Esophagus squamous epithelium (tissue), 5 donors: Measurements from ENCODE around the gene RAD9A. TPM values are rescaled to one million over a fixed set of nuclear protein-coding genes. Genes with fewer than 3 reads are reported as not detected.
A peak's percentile ranks its signal among the peaks of the same experiment; 100 is the strongest.

Source experiments
- DNase-seq: peaks from one replicate; lab custom pipeline; 2025; lab: John Stamatoyannopoulos, UW
- H3K27ac ChIP-seq, 4 donors: fragments of 200-600 bp; sonication (generic); one replicate each; pipeline ENCODE4 v1.5.1; 2016 to 2019; ENCODE audit warnings: mild to moderate bottlenecking in 1 of 4
- H3K27me3 ChIP-seq, 4 donors: fragments of 200-600 bp; sonication (generic); 1 replicate in 3 of 4; 2 replicates in 1 of 4; pipeline versions ENCODE4 v1.5.1 to v1.6.0; 2017 to 2021; ENCODE audit warnings: antibody characterized with exemption in 1 of 4
- H3K36me3 ChIP-seq, 3 donors: fragments of 200-600 bp; sonication (generic); one replicate each; pipeline ENCODE4 v1.5.1; 2016 to 2019
- H3K4me1 ChIP-seq, 3 donors: fragments of 200-600 bp; sonication (generic); one replicate each; pipeline ENCODE4 v1.5.1; 2017 to 2019
- H3K4me3 ChIP-seq, 4 donors: fragments of 200-600 bp; sonication (generic); 1 replicate in 3 of 4; 2 replicates in 1 of 4; pipeline ENCODE4 v1.5.1; 2016 to 2019; ENCODE audit warnings: mild to moderate bottlenecking in 2 of 4, moderate library complexity in 1 of 4
- H3K9me3 ChIP-seq, 3 donors: fragments of 200-600 bp; sonication (generic); one replicate each; pipeline ENCODE4 v1.5.1; 2016 to 2019
- CTCF ChIP-seq, 6 experiments: fragments of 450-650 bp in 4 of 6; fragments of 200-600 bp in 2 of 6; sonication (generic) in 2 of 6; IDR thresholded peaks; one replicate each; pipeline ENCODE4 v1.5.1; 2016 to 2019; ENCODE audit warnings: antibody characterized with exemption in 6 of 6, mild to moderate bottlenecking in 4 of 6, moderate library complexity in 4 of 6
- POLR2A ChIP-seq, 4 donors: fragments of 450-650 bp; IDR thresholded peaks; one replicate each; pipeline ENCODE4 v1.6.1; 2017; ENCODE audit warnings: antibody characterized with exemption in 4 of 4, mild to moderate bottlenecking in 4 of 4, moderate library complexity in 3 of 4
- WGBS, 2 donors: methylation state at CpG; one replicate each; pipeline ENCODE4 v1.1.5; 2018; 5-methylcytosine and 5-hydroxymethylcytosine counted together
- intact Hi-C: fragments of 100-400 bp; cut with DNase I; formaldehyde crosslinking; loops from one replicate; pipeline ENCODE4 v1.15.0; 2022
- total RNA-seq, 4 donors: library from RNA; depleted of rRNA; stranded (reverse); fragments of >200 nt; gene quantifications; one replicate each; pipeline ENCODE4 v1.1.0, GENCODE V29; 2016
- donor health status: DM: yes; HTN: yes; CAD: no.

RAD9A gene
- total RNA-seq, 4 donors from 2014 or later, result 10.6 to 18.3 (median 12.7) TPM

GRCh38 chr11:67405196-67405567 lies 13.4 kb downstream of the RAD9A start:
- Histone ChIP-seq H3K27ac (peak overlapping the region in 2 of 4 donors; percentile 34 to 53), H3K27me3 (peaks cover 0 to 57% (median 0%) of the 10 kb centered on the region in 4 donors)

DNA sequence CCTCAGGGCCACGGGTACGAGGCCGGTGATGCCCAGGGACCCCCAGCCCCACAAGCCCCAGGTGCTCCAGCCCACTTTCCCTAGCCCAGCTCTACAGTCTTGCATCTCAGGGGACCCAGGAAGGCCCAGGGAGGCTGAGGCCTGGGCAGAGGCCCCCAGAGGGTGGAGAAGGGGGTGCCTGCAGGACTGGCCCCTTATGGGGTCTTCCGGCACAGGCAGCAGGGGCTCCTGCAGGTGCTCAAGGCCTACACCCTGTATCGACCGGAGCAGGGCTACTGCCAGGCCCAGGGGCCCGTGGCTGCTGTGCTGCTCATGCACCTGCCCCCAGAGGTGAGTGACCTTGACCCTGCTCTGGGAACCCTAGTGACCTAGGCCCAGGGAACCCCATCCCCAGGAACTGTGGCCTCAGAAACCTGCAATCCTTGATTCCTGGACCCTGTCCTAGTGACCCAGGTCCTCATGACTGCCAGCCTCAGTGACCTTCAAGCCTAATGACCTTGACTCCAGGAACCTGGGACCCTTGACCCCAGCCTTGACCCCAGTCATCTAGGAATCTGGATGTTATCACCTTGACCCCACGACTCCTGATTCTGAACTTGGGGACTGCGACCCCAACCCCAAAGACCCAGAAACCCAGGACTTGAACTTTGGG lies 14.0 kb downstream of the RAD9A start:
- H3K4me1 ChIP-seq, result peaks cover 9 to 73% (median 13%) of the 10 kb centered on the region in 3 donors
- intact Hi-C loops, result no loop called here
- 80 to 81% methylated on average over 2 of the region's 9 CpGs for WGBS, 2 donors
- peak overlapping the region in 2 of 4 donors; percentile 34 to 53 for H3K27ac ChIP-seq
- H3K36me3 ChIP-seq, result no peaks in the 10 kb centered on the region
- no peaks in the 10 kb centered on the region for H3K9me3 ChIP-seq
- peak overlapping the region in 1 of 4 donors; percentile 40 for H3K4me3 ChIP-seq
- DNase-seq, result no peak
- no peak for TF ChIP-seq CTCF (IDR thresholded peaks at IDR 0.05)
- TF ChIP-seq POLR2A (IDR thresholded peaks at IDR 0.05), result no peak
- H3K27me3 ChIP-seq, result peaks cover 0 to 64% (median 0%) of the 10 kb centered on the region in 4 donors

More at GRCh38 chr11:67405196-67405567, 13.4 kb downstream of the RAD9A start:
- WGBS, 2 donors, result 75% methylated on average over 1 of the region's 6 CpGs; no CpG with 5 or more reads in 1 of the 2 donors
- Histone ChIP-seq H3K4me3 (peak overlapping the region in 3 of 4 donors; percentile 7 to 55 (median 40)), H3K9me3 (no peaks in the 10 kb centered on the region), H3K4me1 (peaks cover 15 to 79% (median 19%) of the 10 kb centered on the region in 3 donors), H3K36me3 (peaks cover 0 to 6% (median 3%) of the 10 kb centered on the region in 3 donors)
- intact Hi-C loops, result no loop called here
- no peak for DNase-seq
- TF ChIP-seq CTCF (IDR thresholded peaks at IDR 0.05) (no peak), POLR2A (IDR thresholded peaks at IDR 0.05) (no peak)

DNA sequence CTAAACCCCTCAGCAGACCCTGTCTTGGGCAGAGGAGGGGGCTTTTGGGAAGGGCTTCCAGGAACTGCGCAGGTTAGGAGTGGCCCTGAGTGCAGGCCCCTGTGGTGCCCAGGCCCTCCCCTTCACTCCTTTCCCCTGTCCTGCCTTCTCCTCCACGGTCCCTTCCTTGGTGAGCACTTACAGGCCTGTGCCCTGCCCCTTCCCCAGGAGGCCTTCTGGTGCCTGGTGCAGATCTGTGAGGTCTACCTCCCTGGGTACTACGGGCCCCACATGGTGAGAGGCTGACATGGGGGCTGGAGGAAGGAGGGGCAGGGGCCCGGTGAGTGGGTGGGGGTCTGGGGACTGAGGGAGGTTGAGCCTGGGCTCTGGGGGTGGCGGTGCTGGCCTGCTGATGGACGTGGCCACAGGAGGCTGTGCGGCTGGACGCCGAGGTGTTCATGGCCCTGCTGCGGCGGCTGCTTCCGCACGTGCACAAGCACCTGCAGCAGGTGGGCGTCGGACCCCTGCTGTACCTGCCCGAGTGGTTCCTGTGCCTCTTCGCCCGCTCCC lies 14.7 kb downstream of the RAD9A start:
- TF ChIP-seq POLR2A (IDR thresholded peaks at IDR 0.05) (no peak), CTCF (IDR thresholded peaks at IDR 0.05) (no peak)
- Histone ChIP-seq H3K4me1 (peaks cover 7 to 68% (median 12%) of the 10 kb centered on the region in 3 donors), H3K36me3 (no peaks in the 10 kb centered on the region), H3K27me3 (peaks cover 0 to 70% (median 0%) of the 10 kb centered on the region in 4 donors), H3K4me3 (no peak overlapping the region), H3K27ac (peak overlapping the region in 1 of 4 donors; percentile 55), H3K9me3 (no peaks in the 10 kb centered on the region)
- DNase-seq, result no peak
- intact Hi-C loops, result no loop called here
- WGBS, 2 donors, result 78% methylated on average over 2 of the region's 18 CpGs; no CpG with 5 or more reads in 1 of the 2 donors

DNA sequence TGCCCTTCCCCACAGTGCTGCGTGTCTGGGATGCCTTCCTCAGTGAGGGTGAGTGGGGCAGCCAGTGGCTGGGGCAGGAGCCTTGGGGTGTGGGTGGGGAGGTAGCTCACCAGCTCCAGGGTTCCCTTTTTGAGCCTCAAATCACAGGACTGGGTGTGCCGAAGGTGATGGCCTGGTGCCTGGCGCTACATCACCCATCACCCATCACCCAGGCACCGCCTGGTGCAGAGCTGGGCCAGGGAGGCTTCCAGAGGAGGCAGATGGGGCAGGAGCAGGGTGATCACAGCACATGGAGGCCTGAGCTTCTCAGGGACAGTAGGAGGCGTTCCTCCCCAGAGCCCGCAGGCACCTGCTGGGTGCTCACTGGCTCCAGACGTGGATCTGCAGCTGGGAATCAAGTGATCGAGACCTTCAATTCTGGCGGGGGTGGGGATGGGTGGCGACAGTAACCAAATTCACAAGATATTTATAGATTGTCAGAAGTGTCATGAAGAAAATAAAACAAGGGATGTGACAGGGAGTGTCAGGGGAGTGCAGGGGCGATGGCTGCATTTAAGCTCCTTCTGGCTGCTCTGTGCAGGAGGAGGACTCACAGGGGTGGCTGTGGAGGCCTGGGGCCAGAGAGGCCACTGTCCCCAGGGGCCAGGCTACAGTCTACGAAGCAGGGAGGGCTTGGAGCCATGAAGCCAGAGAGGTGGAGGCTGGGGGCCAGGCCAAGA lies 15.3 kb downstream of the RAD9A start:
- peaks cover 0 to 77% (median 0%) of the 10 kb centered on the region in 4 donors for H3K27me3 ChIP-seq
- TF ChIP-seq POLR2A (IDR thresholded peaks at IDR 0.05) (no peak), CTCF (IDR thresholded peaks at IDR 0.05) (no peak)
- intact Hi-C loops, result no loop called here
- H3K4me1 ChIP-seq, result peaks cover 4 to 66% (median 10%) of the 10 kb centered on the region in 3 donors
- H3K36me3 ChIP-seq, result no peaks in the 10 kb centered on the region
- peak overlapping the region in 2 of 4 donors; percentile 29 to 65 for H3K27ac ChIP-seq
- no peak overlapping the region for H3K4me3 ChIP-seq
- H3K9me3 ChIP-seq, result no peaks in the 10 kb centered on the region
- DNase-seq, result no peak
- 32 to 41% methylated on average over 4 to 5 of the region's 12 CpGs for WGBS, 2 donors
